Measurements from ENCODE around the gene SCAF1.
"Not testable (repeated sequence)": the region's sequence is repeated elsewhere in the genome, so short reads cannot be mapped to it uniquely, and the experiment has no call there.

SCAF1 gene

GRCh38 chr19:49605605-49606004, 36.4 kb upstream of the SCAF1 start:
- H3K9me3 ChIP-seq (ENCODE audit: insufficient read depth, low read length), result no peaks in the 10 kb centered on the region
- H3K4me3 ChIP-seq (ENCODE audit: insufficient read length, low read depth), result no peak overlapping the region
- H3K9ac ChIP-seq (ENCODE audit: insufficient read length, low read depth), result no peak overlapping the region
- no peaks in the 10 kb centered on the region for H3K27me3 ChIP-seq (ENCODE audit: insufficient read depth, insufficient read length)
- no peak for TF ChIP-seq YY1 (IDR thresholded peaks at IDR 0.05; ENCODE audit: insufficient read depth, insufficient read length)
- TF ChIP-seq ZNF274 (IDR thresholded peaks at IDR 0.05; ENCODE audit: low read depth, low read length), result no peak
- TF ChIP-seq SUZ12 (IDR thresholded peaks at IDR 0.05; ENCODE audit: extremely low read depth, insufficient read depth, insufficient read length), result no peak
- no peaks in the 10 kb centered on the region for H3K4me1 ChIP-seq (ENCODE audit: insufficient read depth, insufficient read length)
- H3K36me3 ChIP-seq (ENCODE audit: insufficient read depth, insufficient read length, low read length), result peaks cover 72% of the 10 kb centered on the region
- DNase-seq (ENCODE audit: low read depth, low spot score), result no peak

- H3K36me3 ChIP-seq (ENCODE audit: insufficient read depth, insufficient read length, low read length), result peaks cover 55% of the 10 kb centered on the region
- H3K9me3 ChIP-seq (ENCODE audit: insufficient read depth, low read length), result no peaks in the 10 kb centered on the region
- H3K4me3 ChIP-seq (ENCODE audit: insufficient read length, low read depth), result no peak overlapping the region
- TF ChIP-seq YY1 (IDR thresholded peaks at IDR 0.05; ENCODE audit: insufficient read depth, insufficient read length) (no peak), ZNF274 (IDR thresholded peaks at IDR 0.05; ENCODE audit: low read depth, low read length) (no peak), SUZ12 (IDR thresholded peaks at IDR 0.05; ENCODE audit: extremely low read depth, insufficient read depth, insufficient read length) (no peak)
- peaks cover 2% of the 10 kb centered on the region for H3K4me1 ChIP-seq (ENCODE audit: insufficient read depth, insufficient read length)
- no peaks in the 10 kb centered on the region for H3K27me3 ChIP-seq (ENCODE audit: insufficient read depth, insufficient read length)
- H3K9ac ChIP-seq (ENCODE audit: insufficient read length, low read depth), result no peak overlapping the region
- no peak for DNase-seq (ENCODE audit: low read depth, low spot score)
These were observed 32.4 kb upstream of the SCAF1 start for GRCh38 chr19:49609499-49610092.

- TF ChIP-seq SUZ12 (IDR thresholded peaks at IDR 0.05; ENCODE audit: extremely low read depth, insufficient read depth, insufficient read length) (no peak), ZNF274 (IDR thresholded peaks at IDR 0.05; ENCODE audit: low read depth, low read length) (no peak), YY1 (IDR thresholded peaks at IDR 0.05; ENCODE audit: insufficient read depth, insufficient read length) (no peak)
- Histone ChIP-seq H3K4me1 (ENCODE audit: insufficient read depth, insufficient read length) (peaks cover 2% of the 10 kb centered on the region), H3K9me3 (ENCODE audit: insufficient read depth, low read length) (no peaks in the 10 kb centered on the region), H3K36me3 (ENCODE audit: insufficient read depth, insufficient read length, low read length) (peaks cover 70% of the 10 kb centered on the region), H3K4me3 (ENCODE audit: insufficient read length, low read depth) (no peak overlapping the region), H3K9ac (ENCODE audit: insufficient read length, low read depth) (no peak overlapping the region), H3K27me3 (ENCODE audit: insufficient read depth, insufficient read length) (no peaks in the 10 kb centered on the region)
- no peak for DNase-seq (ENCODE audit: low read depth, low spot score)
These were observed 28.6 kb upstream of the SCAF1 start for GRCh38 chr19:49613374-49613773.

- H3K4me3 ChIP-seq (ENCODE audit: insufficient read length, low read depth), result no peak overlapping the region
- TF ChIP-seq ZNF274 (IDR thresholded peaks at IDR 0.05; ENCODE audit: low read depth, low read length) (no peak), YY1 (IDR thresholded peaks at IDR 0.05; ENCODE audit: insufficient read depth, insufficient read length) (no peak), SUZ12 (IDR thresholded peaks at IDR 0.05; ENCODE audit: extremely low read depth, insufficient read depth, insufficient read length) (no peak)
- no peaks in the 10 kb centered on the region for H3K27me3 ChIP-seq (ENCODE audit: insufficient read depth, insufficient read length)
- peaks cover 2% of the 10 kb centered on the region for H3K4me1 ChIP-seq (ENCODE audit: insufficient read depth, insufficient read length)
- H3K9ac ChIP-seq (ENCODE audit: insufficient read length, low read depth), result no peak overlapping the region
- DNase-seq (ENCODE audit: low read depth, low spot score), result no peak
- no peaks in the 10 kb centered on the region for H3K9me3 ChIP-seq (ENCODE audit: insufficient read depth, low read length)
- peaks cover 66% of the 10 kb centered on the region for H3K36me3 ChIP-seq (ENCODE audit: insufficient read depth, insufficient read length, low read length)
These were observed 27.7 kb upstream of the SCAF1 start for GRCh38 chr19:49614096-49614833.

GRCh38 chr19:49615861-49616260, 26.1 kb upstream of the SCAF1 start:
- TF ChIP-seq ZNF274 (IDR thresholded peaks at IDR 0.05; ENCODE audit: low read depth, low read length) (no peak), YY1 (IDR thresholded peaks at IDR 0.05; ENCODE audit: insufficient read depth, insufficient read length) (no peak), SUZ12 (IDR thresholded peaks at IDR 0.05; ENCODE audit: extremely low read depth, insufficient read depth, insufficient read length) (no peak)
- Histone ChIP-seq H3K9me3 (ENCODE audit: insufficient read depth, low read length) (no peaks in the 10 kb centered on the region), H3K36me3 (ENCODE audit: insufficient read depth, insufficient read length, low read length) (peaks cover 65% of the 10 kb centered on the region), H3K4me1 (ENCODE audit: insufficient read depth, insufficient read length) (peaks cover 2% of the 10 kb centered on the region), H3K27me3 (ENCODE audit: insufficient read depth, insufficient read length) (no peaks in the 10 kb centered on the region), H3K9ac (ENCODE audit: insufficient read length, low read depth) (no peak overlapping the region), H3K4me3 (ENCODE audit: insufficient read length, low read depth) (no peak overlapping the region)
- no peak for DNase-seq (ENCODE audit: low read depth, low spot score)

GRCh38 chr19:49616532-49616931, 25.5 kb upstream of the SCAF1 start:
- H3K4me1 ChIP-seq (ENCODE audit: insufficient read depth, insufficient read length), result peaks cover 2% of the 10 kb centered on the region
- TF ChIP-seq ZNF274 (IDR thresholded peaks at IDR 0.05; ENCODE audit: low read depth, low read length) (no peak), SUZ12 (IDR thresholded peaks at IDR 0.05; ENCODE audit: extremely low read depth, insufficient read depth, insufficient read length) (no peak), YY1 (IDR thresholded peaks at IDR 0.05; ENCODE audit: insufficient read depth, insufficient read length) (no peak)
- H3K27me3 ChIP-seq (ENCODE audit: insufficient read depth, insufficient read length), result no peaks in the 10 kb centered on the region
- H3K36me3 ChIP-seq (ENCODE audit: insufficient read depth, insufficient read length, low read length), result peaks cover 69% of the 10 kb centered on the region
- H3K4me3 ChIP-seq (ENCODE audit: insufficient read length, low read depth), result no peak overlapping the region
- no peak overlapping the region for H3K9ac ChIP-seq (ENCODE audit: insufficient read length, low read depth)
- H3K9me3 ChIP-seq (ENCODE audit: insufficient read depth, low read length), result no peaks in the 10 kb centered on the region
- DNase-seq (ENCODE audit: low read depth, low spot score), result no peak

GRCh38 chr19:49616945-49617344, 25.1 kb upstream of the SCAF1 start:
- TF ChIP-seq ZNF274 (IDR thresholded peaks at IDR 0.05; ENCODE audit: low read depth, low read length) (no peak), YY1 (IDR thresholded peaks at IDR 0.05; ENCODE audit: insufficient read depth, insufficient read length) (no peak), SUZ12 (IDR thresholded peaks at IDR 0.05; ENCODE audit: extremely low read depth, insufficient read depth, insufficient read length) (no peak)
- no peaks in the 10 kb centered on the region for H3K9me3 ChIP-seq (ENCODE audit: insufficient read depth, low read length)
- DNase-seq (ENCODE audit: low read depth, low spot score), result no peak
- H3K27me3 ChIP-seq (ENCODE audit: insufficient read depth, insufficient read length), result no peaks in the 10 kb centered on the region
- peaks cover 2% of the 10 kb centered on the region for H3K4me1 ChIP-seq (ENCODE audit: insufficient read depth, insufficient read length)
- H3K4me3 ChIP-seq (ENCODE audit: insufficient read length, low read depth), result no peak overlapping the region
- H3K9ac ChIP-seq (ENCODE audit: insufficient read length, low read depth), result no peak overlapping the region
- peaks cover 73% of the 10 kb centered on the region for H3K36me3 ChIP-seq (ENCODE audit: insufficient read depth, insufficient read length, low read length)

- not testable (repeated sequence) for H3K4me1 ChIP-seq (ENCODE audit: insufficient read depth, insufficient read length); H3K9me3 ChIP-seq (ENCODE audit: insufficient read depth, low read length); H3K4me3 ChIP-seq (ENCODE audit: insufficient read length, low read depth); H3K27me3 ChIP-seq (ENCODE audit: insufficient read depth, insufficient read length); DNase-seq (ENCODE audit: low read depth, low spot score); H3K9ac ChIP-seq (ENCODE audit: insufficient read length, low read depth)
- peaks cover 73% of the 10 kb centered on the region for H3K36me3 ChIP-seq (ENCODE audit: insufficient read depth, insufficient read length, low read length)
These were observed 24.1 kb upstream of the SCAF1 start for GRCh38 chr19:49617860-49618259.

Measured in NT2/D1 (cell line).